IgD-negative memory B cell (primary cell): ENCODE data around the gene TEX11. TPM values are rescaled to one million over a fixed set of nuclear protein-coding genes. Genes with fewer than 3 reads are reported as not detected.

Source experiments
- H3K27ac Mint-ChIP-seq, 3 donors: one replicate each; pipeline ENCODE4 v1.8.0; 2020 to 2022; ENCODE audit warnings: mild to moderate bottlenecking in 3 of 3, mixed read lengths in 3 of 3, moderate library complexity in 1 of 3
- H3K27me3 Mint-ChIP-seq: one replicate; pipeline ENCODE4 v1.8.0; 2021; ENCODE audit warnings: mixed read lengths
- H3K36me3 Mint-ChIP-seq: one replicate; pipeline ENCODE4 v1.8.0; 2020; ENCODE audit warnings: mild to moderate bottlenecking, mixed read lengths
- H3K4me1 Mint-ChIP-seq, 3 donors: one replicate each; pipeline ENCODE4 v1.8.0; 2020 to 2022; ENCODE audit warnings: mixed read lengths in 3 of 3, mild to moderate bottlenecking in 1 of 3
- H3K4me3 Mint-ChIP-seq, 4 donors: one replicate each; pipeline ENCODE4 v1.8.0; 2020 to 2022; ENCODE audit warnings: mild to moderate bottlenecking in 4 of 4, mixed read lengths in 4 of 4, moderate library complexity in 3 of 4
- H3K9me3 Mint-ChIP-seq, 3 donors: one replicate each; pipeline ENCODE4 v1.8.0; 2020 to 2021; ENCODE audit warnings: mixed read lengths in 3 of 3, mild to moderate bottlenecking in 1 of 3
- polyA plus RNA-seq: library from polyadenylated mRNA; unstranded; fragments of 300-500 nt; fragmentation: Illumina TruSeq; gene quantifications from one replicate; pipeline ENCODE4 v1.2.3, GENCODE V29; 2021

The TEX11 gene
- polyA plus RNA-seq, 1 donor from 2014 or later = not detected

DNA sequence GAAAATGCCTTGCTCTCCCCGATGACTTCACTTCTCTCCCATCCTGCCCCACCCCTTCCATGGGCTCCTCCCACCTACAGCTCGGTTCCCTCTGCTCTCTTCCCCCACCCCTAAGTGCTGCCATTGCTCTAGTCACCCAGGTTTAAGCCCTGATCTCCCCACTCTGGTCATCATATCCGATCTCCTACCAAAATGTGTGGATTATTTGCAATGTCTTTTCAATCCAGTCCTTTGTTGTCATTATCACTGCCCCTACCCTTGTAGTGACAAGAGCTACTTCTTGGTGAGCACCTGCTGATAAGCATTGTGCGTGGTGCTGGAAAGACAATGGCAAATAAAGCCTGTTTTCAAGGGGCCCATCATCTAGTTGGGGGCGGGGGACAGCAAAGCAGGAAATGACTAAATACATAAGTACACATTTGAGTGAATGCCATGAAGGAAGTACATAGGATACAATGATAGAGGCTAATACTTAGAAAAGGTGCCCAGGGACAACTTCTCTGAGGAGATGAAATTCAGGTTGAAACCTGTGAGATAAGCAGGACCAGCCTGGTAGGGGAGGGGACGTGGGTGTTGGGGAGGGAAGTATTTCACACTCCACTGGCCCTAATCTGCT, 400.1 kb downstream of the TEX11 start:
- Mint-ChIP-seq H3K4me1 (peaks cover 0 to 5% (median 5%) of the 10 kb centered on the region in 3 donors), H3K27ac (no peak overlapping the region), H3K27me3 (peaks cover 4% of the 10 kb centered on the region), H3K36me3 (peaks cover 4% of the 10 kb centered on the region), H3K9me3 (peaks cover 0 to 1% (median 0%) of the 10 kb centered on the region in 3 donors), H3K4me3 (no peak overlapping the region)

DNA sequence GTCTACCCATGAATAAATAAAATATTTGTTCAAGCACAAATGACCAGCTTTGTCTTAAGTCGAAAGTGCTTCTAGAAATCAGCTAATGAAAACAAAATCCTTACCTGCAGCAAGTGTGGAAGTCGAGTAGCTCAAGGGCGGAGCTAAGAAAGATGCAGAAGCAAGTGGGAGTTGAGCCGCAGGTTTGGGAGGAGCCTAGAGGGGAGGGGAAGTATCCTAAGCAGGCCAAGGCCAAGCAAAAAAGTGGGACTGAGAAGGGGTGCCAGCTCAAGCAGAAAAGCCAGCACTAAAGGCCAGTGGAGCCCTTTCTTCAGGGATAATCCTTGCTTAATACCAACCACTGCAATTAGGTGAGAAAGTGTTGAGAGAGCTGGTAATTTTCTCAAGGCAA, 403.1 kb downstream of the TEX11 start:
- Mint-ChIP-seq H3K27me3 (peaks cover 4% of the 10 kb centered on the region), H3K4me1 (peaks cover 0 to 5% (median 5%) of the 10 kb centered on the region in 3 donors), H3K36me3 (peaks cover 4% of the 10 kb centered on the region), H3K27ac (no peak overlapping the region), H3K4me3 (no peak overlapping the region), H3K9me3 (peaks cover 0 to 1% (median 0%) of the 10 kb centered on the region in 3 donors)

DNA sequence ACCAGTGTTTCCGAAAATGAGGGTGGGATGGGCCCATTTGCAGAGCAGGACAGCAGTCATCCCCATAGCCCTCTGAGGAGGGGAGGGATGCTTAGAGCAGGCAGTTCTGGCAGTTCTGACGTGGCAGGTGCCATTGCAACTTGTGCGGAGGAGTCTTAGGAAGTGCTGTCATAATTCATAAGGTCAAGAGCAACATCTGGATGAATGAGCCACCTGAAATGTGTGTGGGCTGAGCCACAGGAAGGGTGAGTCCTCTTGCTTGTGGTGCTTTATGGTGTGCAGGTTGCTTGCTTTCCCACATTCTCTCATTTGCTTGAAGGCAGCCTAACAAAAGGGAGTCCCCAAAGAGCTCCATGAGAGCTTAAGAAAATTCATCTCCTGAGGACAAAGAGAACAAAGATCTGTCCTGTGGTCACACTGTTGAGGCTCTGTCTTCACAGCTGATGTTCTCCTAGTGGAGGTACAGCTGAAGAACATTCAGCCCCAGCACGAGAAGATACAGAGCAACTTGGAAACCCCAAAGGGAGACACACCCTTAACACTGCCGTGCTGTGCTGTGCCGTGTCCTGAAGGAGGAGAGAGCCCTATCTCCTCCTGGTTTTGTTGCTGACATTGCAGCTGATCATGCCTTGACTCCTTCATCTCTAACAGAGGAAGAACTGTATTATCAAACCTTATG, 403.6 kb downstream of the TEX11 start:
- Mint-ChIP-seq H3K4me1 (peaks cover 0 to 5% (median 5%) of the 10 kb centered on the region in 3 donors), H3K9me3 (peaks cover 0 to 1% (median 0%) of the 10 kb centered on the region in 3 donors), H3K36me3 (peaks cover 4% of the 10 kb centered on the region), H3K27ac (no peak overlapping the region), H3K27me3 (peaks cover 4% of the 10 kb centered on the region), H3K4me3 (no peak overlapping the region)

GRCh38 chrX:70500826-70501225, 407.7 kb downstream of the TEX11 start:
- H3K27ac Mint-ChIP-seq = no peak overlapping the region
- H3K36me3 Mint-ChIP-seq = peaks cover 4% of the 10 kb centered on the region
- no peaks in the 10 kb centered on the region for H3K9me3 Mint-ChIP-seq
- H3K4me1 Mint-ChIP-seq = peaks cover 0 to 3% (median 0%) of the 10 kb centered on the region in 3 donors
- no peaks in the 10 kb centered on the region for H3K27me3 Mint-ChIP-seq
- H3K4me3 Mint-ChIP-seq = no peak overlapping the region

GRCh38 chrX:70498129-70498528, 410.4 kb downstream of the TEX11 start:
- Mint-ChIP-seq H3K36me3 (peaks cover 4% of the 10 kb centered on the region), H3K27ac (no peak overlapping the region), H3K4me3 (no peak overlapping the region), H3K9me3 (no peaks in the 10 kb centered on the region), H3K27me3 (no peaks in the 10 kb centered on the region), H3K4me1 (peaks cover 0 to 3% (median 0%) of the 10 kb centered on the region in 3 donors)

- Mint-ChIP-seq H3K36me3 (peaks cover 12% of the 10 kb centered on the region), H3K27ac (no peak overlapping the region), H3K27me3 (no peaks in the 10 kb centered on the region)
Measured at GRCh38 chrX:70497026-70497425, 411.5 kb downstream of the TEX11 start.

GRCh38 chrX:70496491-70496890, 412.0 kb downstream of the TEX11 start:
- Mint-ChIP-seq H3K36me3 (peaks cover 12% of the 10 kb centered on the region), H3K27me3 (no peaks in the 10 kb centered on the region), H3K27ac (no peak overlapping the region), H3K4me1 (peaks cover 0 to 3% (median 0%) of the 10 kb centered on the region in 3 donors), H3K9me3 (no peaks in the 10 kb centered on the region), H3K4me3 (no peak overlapping the region)

More at GRCh38 chrX:70497026-70497425, 411.5 kb downstream of the TEX11 start:
- Mint-ChIP-seq H3K9me3 (no peaks in the 10 kb centered on the region), H3K4me3 (no peak overlapping the region), H3K4me1 (peaks cover 0 to 3% (median 0%) of the 10 kb centered on the region in 3 donors)

DNA sequence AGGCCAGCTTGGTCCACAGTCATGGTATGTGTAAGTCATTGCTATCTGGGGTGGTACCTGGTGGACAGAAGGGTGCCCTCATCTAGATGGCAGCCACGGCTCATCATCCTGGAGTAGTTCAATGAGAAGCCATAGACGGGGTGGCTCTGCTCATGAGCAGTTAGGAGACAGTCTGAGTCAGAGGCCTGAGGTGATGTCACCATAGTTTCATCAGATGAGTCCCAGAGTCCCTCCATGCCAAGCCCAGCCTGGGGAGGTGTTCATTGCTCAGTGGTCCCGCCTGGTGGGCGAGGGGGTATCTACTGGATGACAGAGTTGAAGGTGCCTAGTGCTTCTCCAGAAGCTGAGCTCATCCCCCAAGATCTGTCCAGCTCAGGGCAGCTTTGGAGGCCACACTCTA, 414.1 kb downstream of the TEX11 start:
- Mint-ChIP-seq H3K36me3 (peaks cover 11% of the 10 kb centered on the region), H3K27me3 (peaks cover 1% of the 10 kb centered on the region), H3K27ac (no peak overlapping the region), H3K4me3 (no peak overlapping the region), H3K9me3 (no peaks in the 10 kb centered on the region), H3K4me1 (peaks cover 0 to 3% (median 0%) of the 10 kb centered on the region in 3 donors)

DNA sequence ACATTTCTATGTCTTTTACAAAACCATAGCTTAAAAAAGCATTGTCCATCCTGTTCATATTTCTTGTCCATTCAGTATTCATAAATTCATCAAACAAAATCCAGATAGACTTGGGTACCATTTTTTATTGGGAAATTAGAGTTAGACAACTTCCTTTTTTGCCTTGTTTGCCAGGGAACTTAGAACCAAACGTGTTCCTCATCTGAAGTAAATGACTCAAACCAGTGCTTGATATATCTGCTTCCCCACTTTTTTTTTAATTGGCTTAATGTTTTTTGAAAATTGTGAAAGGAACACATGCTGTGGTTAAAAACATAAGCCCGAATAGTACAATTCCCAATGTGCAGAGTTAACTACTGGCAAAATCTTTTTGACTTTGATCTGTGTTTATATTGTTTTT, 419.7 kb downstream of the TEX11 start:
- H3K36me3 Mint-ChIP-seq = peaks cover 10% of the 10 kb centered on the region

DNA sequence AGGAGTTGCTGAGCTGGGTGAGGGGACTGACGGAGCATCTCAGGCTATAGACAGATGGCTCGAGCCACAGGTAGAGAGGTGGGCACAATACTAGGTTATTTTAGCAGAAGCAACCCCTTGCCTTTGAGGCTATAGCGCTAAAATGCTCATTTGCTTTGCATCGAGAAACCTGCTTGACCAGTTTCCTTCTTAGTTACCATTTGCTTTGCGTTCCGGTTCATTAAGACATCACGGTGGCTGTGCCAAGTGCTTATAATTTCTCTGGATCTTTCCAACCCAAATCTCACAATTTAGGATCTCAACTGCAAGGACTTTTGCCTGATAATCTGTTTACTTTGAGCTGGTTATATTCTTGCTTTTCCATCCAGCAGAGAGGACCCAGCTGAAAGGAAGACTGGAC, 423.0 kb downstream of the TEX11 start:
- Mint-ChIP-seq H3K27me3 (no peaks in the 10 kb centered on the region), H3K4me1 (no peaks in the 10 kb centered on the region), H3K36me3 (no peaks in the 10 kb centered on the region), H3K9me3 (no peaks in the 10 kb centered on the region), H3K27ac (no peak overlapping the region), H3K4me3 (no peak overlapping the region)

More for the DNA sequence above, 419.7 kb downstream of the TEX11 start:
- Mint-ChIP-seq H3K27ac (no peak overlapping the region), H3K9me3 (no peaks in the 10 kb centered on the region), H3K4me1 (no peaks in the 10 kb centered on the region), H3K4me3 (no peak overlapping the region), H3K27me3 (peaks cover 1% of the 10 kb centered on the region)

DNA sequence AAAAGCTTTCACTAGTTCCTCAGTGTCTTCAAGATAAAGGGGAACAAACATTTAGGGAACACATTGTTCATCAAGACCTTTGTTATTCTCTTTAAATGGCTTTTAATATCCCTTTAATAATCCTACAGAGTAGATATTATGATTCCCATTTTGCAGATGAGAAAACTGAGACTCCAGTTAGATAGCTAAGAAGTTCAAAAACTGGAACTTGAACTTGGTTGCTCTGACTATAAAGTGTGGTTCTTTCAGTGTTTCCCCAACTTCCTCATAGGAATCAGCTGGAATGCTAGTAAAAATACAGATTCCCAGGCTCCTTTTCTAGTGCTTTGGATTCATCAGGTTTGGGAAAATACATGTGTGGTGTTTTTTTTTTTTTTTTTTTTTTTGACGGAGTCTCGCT, 426.2 kb downstream of the TEX11 start:
- H3K4me1 Mint-ChIP-seq = no peaks in the 10 kb centered on the region
- H3K27ac Mint-ChIP-seq = no peak overlapping the region
- H3K36me3 Mint-ChIP-seq = no peaks in the 10 kb centered on the region
- H3K9me3 Mint-ChIP-seq = no peaks in the 10 kb centered on the region
- H3K4me3 Mint-ChIP-seq = no peak overlapping the region
- no peaks in the 10 kb centered on the region for H3K27me3 Mint-ChIP-seq

DNA sequence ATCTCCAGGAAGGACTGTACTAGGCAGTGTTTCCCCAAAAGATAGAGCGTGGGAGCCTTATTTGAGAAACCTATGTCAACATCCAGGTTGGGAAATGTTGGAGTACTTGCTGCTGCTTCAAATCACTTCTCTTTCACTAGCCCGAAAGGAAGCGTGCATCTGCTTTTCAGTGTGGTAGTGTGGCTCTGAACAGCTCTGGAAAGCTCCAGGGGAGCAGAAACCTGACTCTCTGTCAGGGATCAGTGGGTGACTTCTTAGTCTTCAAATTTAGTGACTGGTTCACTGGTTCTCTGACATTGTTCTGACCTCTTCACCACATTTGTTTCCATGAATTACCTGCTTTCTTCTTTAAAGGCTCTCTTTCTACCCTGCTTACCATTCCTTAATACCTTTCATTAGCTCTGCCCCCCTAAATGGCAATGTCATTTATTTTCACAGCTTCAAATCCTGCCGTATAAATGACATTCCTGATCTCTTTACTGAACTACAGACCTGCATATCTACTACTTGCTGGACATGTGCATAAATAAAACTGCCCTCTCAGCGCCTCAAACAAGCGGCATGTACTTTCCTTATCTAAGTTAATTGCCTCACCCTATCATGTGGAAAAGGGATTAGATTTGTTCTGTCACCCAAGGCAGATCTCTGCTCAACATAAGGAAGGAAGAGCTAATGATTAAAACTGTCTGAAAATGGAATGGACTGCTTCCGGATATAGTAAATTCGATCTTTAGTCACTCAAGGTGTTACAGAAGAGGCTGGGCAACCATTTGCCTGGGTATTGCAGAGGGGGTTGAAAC, 426.8 kb downstream of the TEX11 start:
- H3K27ac Mint-ChIP-seq = peak overlapping the region in 1 of 3 donors; percentile 18
- no peaks in the 10 kb centered on the region for H3K27me3 Mint-ChIP-seq
- H3K4me3 Mint-ChIP-seq = no peak overlapping the region
- no peaks in the 10 kb centered on the region for H3K4me1 Mint-ChIP-seq
- H3K9me3 Mint-ChIP-seq = no peaks in the 10 kb centered on the region
- H3K36me3 Mint-ChIP-seq = no peaks in the 10 kb centered on the region

GRCh38 chrX:70480660-70481018, 427.9 kb downstream of the TEX11 start:
- no peaks in the 10 kb centered on the region for H3K4me1 Mint-ChIP-seq
- H3K9me3 Mint-ChIP-seq = no peaks in the 10 kb centered on the region
- peaks cover 3% of the 10 kb centered on the region for H3K27me3 Mint-ChIP-seq
- H3K27ac Mint-ChIP-seq = no peak overlapping the region
- H3K4me3 Mint-ChIP-seq = no peak overlapping the region
- no peaks in the 10 kb centered on the region for H3K36me3 Mint-ChIP-seq

GRCh38 chrX:70479922-70480659, 428.4 kb downstream of the TEX11 start:
- no peaks in the 10 kb centered on the region for H3K9me3 Mint-ChIP-seq
- no peak overlapping the region for H3K4me3 Mint-ChIP-seq
- no peaks in the 10 kb centered on the region for H3K36me3 Mint-ChIP-seq
- no peaks in the 10 kb centered on the region for H3K4me1 Mint-ChIP-seq
- H3K27ac Mint-ChIP-seq = no peak overlapping the region
- peaks cover 3% of the 10 kb centered on the region for H3K27me3 Mint-ChIP-seq
